ENCODE results near the gene SLC16A11. TPM values are rescaled to one million over a fixed set of nuclear protein-coding genes. Genes with fewer than 3 reads are reported as not detected.

The SLC16A11 gene
- total and polyA plus RNA-seq, 9 of the 15 experiments (the other 6 are each of a cell fraction or from before 2014, with no cell fraction given) = not detected

- no peak for TF ChIP-seq PBX2 (CRISPR knock-in tag; IDR thresholded peaks at IDR 0.05; ENCODE audit: low read depth)
- no peak for TF ChIP-seq PBX2 (tag; conservative IDR thresholded peaks at IDR 0.05; ENCODE audit: low read depth)
- no peak; the same call in 1 of the 2 replicates for TF ChIP-seq ZBTB7A (IDR thresholded peaks at IDR 0.05; ENCODE audit: borderline replicate concordance, control insufficient read depth, low read depth, low read length)
- no peak for TF ChIP-seq HDGF (IDR thresholded peaks at IDR 0.05)
- TF ChIP-seq MITF (IDR thresholded peaks at IDR 0.05) = peak; percentile 27; the same call in 1 of the 2 replicates
- TF ChIP-seq ZNF655 (CRISPR knock-in tag; IDR thresholded peaks at IDR 0.05) = no peak
- no peak for TF ChIP-seq ZNF324 (CRISPR knock-in tag; IDR thresholded peaks at IDR 0.05)
- TF ChIP-seq PATZ1 (CRISPR knock-in tag; IDR thresholded peaks at IDR 0.05; ENCODE audit: borderline replicate concordance) = no peak
- TF ChIP-seq ZNF75A (CRISPR knock-in tag; IDR thresholded peaks at IDR 0.05) = no peak
- TF ChIP-seq NFXL1 (CRISPR knock-in tag; IDR thresholded peaks at IDR 0.05) = no peak
- no peak for TF ChIP-seq NCOR1 (IDR thresholded peaks at IDR 0.05)
- no peak for TF ChIP-seq PRMT5 (CRISPR knock-in tag; IDR thresholded peaks at IDR 0.05)
- no peak for TF ChIP-seq MXI1 (IDR thresholded peaks at IDR 0.05; ENCODE audit: low read depth, low read length)
- TF ChIP-seq HES1 (IDR thresholded peaks at IDR 0.05; ENCODE audit: low read depth) = no peak
- TF ChIP-seq KLF13 (tag; IDR thresholded peaks at IDR 0.05; ENCODE audit: borderline replicate concordance, low read depth) = no peak
- TF ChIP-seq KLF6 (CRISPR knock-in tag; IDR thresholded peaks at IDR 0.05; ENCODE audit: borderline replicate concordance) = no peak
- TF ChIP-seq ZBTB26 (CRISPR knock-in tag; IDR thresholded peaks at IDR 0.05) = no peak
- no peak for TF ChIP-seq BRD4 (IDR thresholded peaks at IDR 0.05)
These were observed 28.6 kb downstream of the SLC16A11 start (continued) for GRCh38 chr17:7014995-7015958.
